Ascending aorta (tissue), 2 donors: ENCODE measurements around the gene ATRNL1. TPM values are rescaled to one million over a fixed set of nuclear protein-coding genes. Genes with fewer than 3 reads are reported as not detected.
"Not testable (repeated sequence)": the region's sequence is repeated elsewhere in the genome, so short reads cannot be mapped to it uniquely, and the experiment has no call there.

ENCODE experiments used
- DNase-seq, 2 donors: peaks; one replicate each; pipeline ENCODE4 v3.0.0-alpha.2; 2019; ENCODE audit warnings: low spot score in 2 of 2
- H3K27ac ChIP-seq, 2 donors: fragments of 200-600 bp; sonication (generic); one replicate each; pipeline ENCODE4 v1.5.1; 2016 to 2017; ENCODE audit warnings: mild to moderate bottlenecking in 1 of 2
- H3K27me3 ChIP-seq: fragments of 200-600 bp; sonication (generic); one replicate; pipeline ENCODE4 v1.5.1; 2017
- H3K36me3 ChIP-seq, 2 donors: fragments of 200-600 bp; sonication (generic); one replicate each; pipeline ENCODE4 v1.5.1; 2016
- H3K4me1 ChIP-seq, 2 donors: fragments of 200-600 bp; sonication (generic); one replicate each; pipeline ENCODE4 v1.5.1; 2016 to 2017; ENCODE audit warnings: mild to moderate bottlenecking in 1 of 2
- H3K4me3 ChIP-seq, 2 donors: fragments of 200-600 bp; sonication (generic); one replicate each; pipeline ENCODE4 v1.5.1; 2016 to 2017; ENCODE audit warnings: mild to moderate bottlenecking in 1 of 2
- H3K9me3 ChIP-seq, 2 donors: fragments of 200-600 bp; sonication (generic); one replicate each; pipeline ENCODE4 v1.5.1; 2016
- intact Hi-C: fragments of 100-400 bp; cut with DNase I; formaldehyde crosslinking; loops from one replicate; pipeline ENCODE4 v1.15.1; 2023
- total RNA-seq: library from RNA; depleted of rRNA; stranded (reverse); fragments of >200 nt; gene quantifications from one replicate; pipeline ENCODE4 v1.1.0, GENCODE V29; 2016
- TF ChIP-seq, protein P1 (sequence below), 3 experiments: fragments of 200-600 bp in 2 of 3; fragments of 450-650 bp in 1 of 3; sonication (generic) in 2 of 3; IDR thresholded peaks; one replicate each; pipeline ENCODE4 v1.5.1; 2016 to 2019; ENCODE audit warnings: antibody characterized with exemption in 3 of 3, mild to moderate bottlenecking in 1 of 3, moderate library complexity in 1 of 3

The ATRNL1 gene
- total RNA-seq, 1 donor from 2014 or later, result 15.4 TPM

- DNase-seq, result no peak
- Histone ChIP-seq H3K4me3 (no peak overlapping the region), H3K27me3 (no peaks in the 10 kb centered on the region), H3K27ac (no peak overlapping the region), H3K4me1 (no peaks in the 10 kb centered on the region), H3K9me3 (no peaks in the 10 kb centered on the region), H3K36me3 (peaks cover 0 to 4% of the 10 kb centered on the region in 2 donors)
- TF ChIP-seq, protein P1, sequence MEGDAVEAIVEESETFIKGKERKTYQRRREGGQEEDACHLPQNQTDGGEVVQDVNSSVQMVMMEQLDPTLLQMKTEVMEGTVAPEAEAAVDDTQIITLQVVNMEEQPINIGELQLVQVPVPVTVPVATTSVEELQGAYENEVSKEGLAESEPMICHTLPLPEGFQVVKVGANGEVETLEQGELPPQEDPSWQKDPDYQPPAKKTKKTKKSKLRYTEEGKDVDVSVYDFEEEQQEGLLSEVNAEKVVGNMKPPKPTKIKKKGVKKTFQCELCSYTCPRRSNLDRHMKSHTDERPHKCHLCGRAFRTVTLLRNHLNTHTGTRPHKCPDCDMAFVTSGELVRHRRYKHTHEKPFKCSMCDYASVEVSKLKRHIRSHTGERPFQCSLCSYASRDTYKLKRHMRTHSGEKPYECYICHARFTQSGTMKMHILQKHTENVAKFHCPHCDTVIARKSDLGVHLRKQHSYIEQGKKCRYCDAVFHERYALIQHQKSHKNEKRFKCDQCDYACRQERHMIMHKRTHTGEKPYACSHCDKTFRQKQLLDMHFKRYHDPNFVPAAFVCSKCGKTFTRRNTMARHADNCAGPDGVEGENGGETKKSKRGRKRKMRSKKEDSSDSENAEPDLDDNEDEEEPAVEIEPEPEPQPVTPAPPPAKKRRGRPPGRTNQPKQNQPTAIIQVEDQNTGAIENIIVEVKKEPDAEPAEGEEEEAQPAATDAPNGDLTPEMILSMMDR (IDR thresholded peaks at IDR 0.05), result no peak
- intact Hi-C loops, result no loop called here
These were observed 206.9 kb downstream of the ATRNL1 start for GRCh38 chr10:115300080-115300479.

GRCh38 chr10:115319669-115320068 is 226.5 kb downstream of the ATRNL1 start:
- H3K9me3 ChIP-seq, H3K4me1 ChIP-seq, H3K27me3 ChIP-seq, H3K27ac ChIP-seq, H3K36me3 ChIP-seq, intact Hi-C loops, H3K4me3 ChIP-seq, DNase-seq: not testable (repeated sequence)

DNA sequence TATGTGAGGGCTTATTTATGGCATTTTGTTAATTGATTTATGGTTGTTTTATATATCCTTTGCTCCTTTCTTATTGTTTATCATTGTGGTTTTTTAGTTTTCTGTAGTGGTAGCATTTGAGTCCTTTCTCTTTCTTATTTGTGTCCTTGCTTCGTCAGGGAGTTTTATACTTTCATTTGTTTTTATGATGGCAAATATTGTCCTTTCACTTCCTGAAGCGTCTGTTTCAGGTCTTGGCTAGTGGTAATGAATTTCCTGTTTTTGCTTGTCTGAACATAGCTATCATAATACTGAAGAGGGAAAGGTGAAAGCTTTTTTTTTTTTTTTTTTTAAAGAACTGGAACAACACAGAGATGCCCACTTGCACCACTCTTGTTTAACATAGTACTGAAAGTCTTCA is 228.2 kb downstream of the ATRNL1 start:
- TF ChIP-seq, protein P1 (IDR thresholded peaks at IDR 0.05), result no peak
- no peaks in the 10 kb centered on the region for H3K4me1 ChIP-seq
- no peaks in the 10 kb centered on the region for H3K27me3 ChIP-seq
- peaks cover 0 to under 1% of the 10 kb centered on the region in 2 donors for H3K36me3 ChIP-seq
- H3K9me3 ChIP-seq, result peaks cover 0 to 5% of the 10 kb centered on the region in 2 donors
- intact Hi-C loops, result no loop called here
- no peak for DNase-seq
- no peak overlapping the region for H3K4me3 ChIP-seq
- H3K27ac ChIP-seq, result no peak overlapping the region

GRCh38 chr10:115328331-115328730 is 235.2 kb downstream of the ATRNL1 start:
- intact Hi-C loops, result no loop called here
- no peaks in the 10 kb centered on the region for H3K36me3 ChIP-seq
- TF ChIP-seq, protein P1 (IDR thresholded peaks at IDR 0.05), result no peak

GRCh38 chr10:115335366-115335765 is 242.2 kb downstream of the ATRNL1 start:
- no peak for DNase-seq
- H3K4me3 ChIP-seq, result no peak overlapping the region
- intact Hi-C loops, result no loop called here
- no peaks in the 10 kb centered on the region for H3K36me3 ChIP-seq
- H3K4me1 ChIP-seq, result no peaks in the 10 kb centered on the region
- TF ChIP-seq, protein P1 (IDR thresholded peaks at IDR 0.05), result no peak
- no peak overlapping the region for H3K27ac ChIP-seq
- H3K27me3 ChIP-seq, result no peaks in the 10 kb centered on the region
- no peaks in the 10 kb centered on the region for H3K9me3 ChIP-seq

More at GRCh38 chr10:115328331-115328730, 235.2 kb downstream of the ATRNL1 start:
- no peak for DNase-seq
- Histone ChIP-seq H3K4me3 (no peak overlapping the region), H3K27me3 (no peaks in the 10 kb centered on the region), H3K27ac (no peak overlapping the region), H3K9me3 (no peaks in the 10 kb centered on the region), H3K4me1 (no peaks in the 10 kb centered on the region)

GRCh38 chr10:115355162-115355760 is 262.1 kb downstream of the ATRNL1 start:
- no peak overlapping the region for H3K27ac ChIP-seq
- no peak for DNase-seq
- H3K4me3 ChIP-seq, result no peak overlapping the region
- H3K4me1 ChIP-seq, result no peaks in the 10 kb centered on the region
- no peaks in the 10 kb centered on the region for H3K36me3 ChIP-seq
- TF ChIP-seq, protein P1 (IDR thresholded peaks at IDR 0.05), result peak; percentile 29 to 64 (median 47)
- intact Hi-C loops, result loop anchor here (2.0 to 10.0 kb wide), 2 partner anchors 940 to 1032 kb away; no protein-coding TSS in a partner anchor
- H3K9me3 ChIP-seq, result peaks cover 0 to 5% of the 10 kb centered on the region in 2 donors
- no peaks in the 10 kb centered on the region for H3K27me3 ChIP-seq

- intact Hi-C loops, DNase-seq, H3K27ac ChIP-seq, H3K36me3 ChIP-seq, H3K4me1 ChIP-seq, H3K4me3 ChIP-seq, H3K9me3 ChIP-seq, H3K27me3 ChIP-seq: not testable (repeated sequence)
These were observed 274.8 kb downstream of the ATRNL1 start for GRCh38 chr10:115367920-115368319.
